Vagina (tissue), 2 donors: ENCODE data around the gene SNX9. TPM values are rescaled to one million over a fixed set of nuclear protein-coding genes. Genes with fewer than 3 reads are reported as not detected.

ENCODE experiments used
- DNase-seq, 2 donors: peaks; one replicate each; pipeline ENCODE4 v3.0.0-alpha.2; 2017; ENCODE audit errors: extremely low spot score in 2 of 2
- H3K27ac ChIP-seq: fragments of 200-600 bp; sonication (generic); one replicate; pipeline ENCODE4 v1.5.1; 2019
- H3K27me3 ChIP-seq: fragments of 200-600 bp; sonication (generic); one replicate; pipeline ENCODE4 v1.5.1; 2019
- H3K36me3 ChIP-seq, 2 donors: fragments of 200-600 bp; sonication (generic); one replicate each; pipeline ENCODE4 v1.5.1; 2017 to 2019
- H3K4me1 ChIP-seq: fragments of 200-600 bp; sonication (generic); one replicate; pipeline ENCODE4 v1.5.1; 2019
- H3K4me3 ChIP-seq, 2 donors: fragments of 200-600 bp; sonication (generic); 1 replicate in 1 of 2; 2 replicates in 1 of 2; pipeline ENCODE4 v1.5.1; 2016 to 2019
- H3K9me3 ChIP-seq: fragments of 200-600 bp; sonication (generic); one replicate; pipeline ENCODE4 v1.5.1; 2019
- POLR2A ChIP-seq, 2 donors: fragments of 450-650 bp; IDR thresholded peaks; one replicate each; pipeline ENCODE4 v1.6.1; 2017; ENCODE audit warnings: antibody characterized with exemption in 2 of 2, mild to moderate bottlenecking in 2 of 2, moderate library complexity in 2 of 2
- POLR2AphosphoS5 ChIP-seq, 2 donors: sonication (generic); formaldehyde crosslinking; IDR thresholded peaks; one replicate each; pipeline ENCODE4 v1.9.0; 2017; ENCODE audit warnings: antibody characterized with exemption in 2 of 2, mild to moderate bottlenecking in 2 of 2, low read depth in 1 of 2; ENCODE audit not compliant: insufficient read depth in 1 of 2
- intact Hi-C: fragments of 100-400 bp; cut with DNase I; formaldehyde crosslinking; loops from one replicate; pipeline ENCODE4 v1.15.1; 2023
- total RNA-seq: library from RNA; depleted of rRNA; stranded (reverse); fragments of >200 nt; gene quantifications from one replicate; pipeline ENCODE4 v1.2.3, GENCODE V29; 2016
- TF ChIP-seq, protein P1 (sequence below), 3 experiments: fragments of 450-650 bp in 2 of 3; fragments of 200-600 bp in 1 of 3; sonication (generic) in 1 of 3; IDR thresholded peaks; one replicate each; pipeline ENCODE4 v1.5.1; 2017 to 2019; ENCODE audit warnings: antibody characterized with exemption in 3 of 3, mild to moderate bottlenecking in 2 of 3, moderate library complexity in 2 of 3

SNX9 gene
- total RNA-seq, 1 donor from 2014 or later = 61.4 TPM

DNA sequence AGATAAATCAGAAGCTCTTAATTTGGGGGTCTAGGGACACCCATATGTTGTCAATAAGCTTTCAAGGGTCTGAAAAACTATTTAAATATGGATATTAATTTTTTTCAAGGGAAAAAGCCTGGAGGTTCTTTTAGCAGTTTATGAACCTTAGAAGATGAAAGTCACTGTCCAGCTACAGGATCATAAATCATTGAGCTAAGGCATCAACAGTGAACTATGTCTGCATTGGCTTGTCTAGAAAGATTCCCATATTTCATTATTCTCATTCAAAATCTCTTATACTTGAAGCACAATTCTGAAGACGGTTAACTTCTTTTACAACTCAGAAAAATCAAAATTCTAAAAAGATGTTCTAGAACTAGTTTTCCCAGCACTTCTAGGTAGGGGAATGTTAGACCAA lies 34.9 kb upstream of the SNX9 start:
- no peaks in the 10 kb centered on the region for H3K36me3 ChIP-seq
- TF ChIP-seq POLR2AphosphoS5 (IDR thresholded peaks at IDR 0.05; ENCODE audit: insufficient read depth in 1 of 2, low read depth in 1 of 2) (no peak), POLR2A (IDR thresholded peaks at IDR 0.05) (no peak)
- TF ChIP-seq, protein P1, sequence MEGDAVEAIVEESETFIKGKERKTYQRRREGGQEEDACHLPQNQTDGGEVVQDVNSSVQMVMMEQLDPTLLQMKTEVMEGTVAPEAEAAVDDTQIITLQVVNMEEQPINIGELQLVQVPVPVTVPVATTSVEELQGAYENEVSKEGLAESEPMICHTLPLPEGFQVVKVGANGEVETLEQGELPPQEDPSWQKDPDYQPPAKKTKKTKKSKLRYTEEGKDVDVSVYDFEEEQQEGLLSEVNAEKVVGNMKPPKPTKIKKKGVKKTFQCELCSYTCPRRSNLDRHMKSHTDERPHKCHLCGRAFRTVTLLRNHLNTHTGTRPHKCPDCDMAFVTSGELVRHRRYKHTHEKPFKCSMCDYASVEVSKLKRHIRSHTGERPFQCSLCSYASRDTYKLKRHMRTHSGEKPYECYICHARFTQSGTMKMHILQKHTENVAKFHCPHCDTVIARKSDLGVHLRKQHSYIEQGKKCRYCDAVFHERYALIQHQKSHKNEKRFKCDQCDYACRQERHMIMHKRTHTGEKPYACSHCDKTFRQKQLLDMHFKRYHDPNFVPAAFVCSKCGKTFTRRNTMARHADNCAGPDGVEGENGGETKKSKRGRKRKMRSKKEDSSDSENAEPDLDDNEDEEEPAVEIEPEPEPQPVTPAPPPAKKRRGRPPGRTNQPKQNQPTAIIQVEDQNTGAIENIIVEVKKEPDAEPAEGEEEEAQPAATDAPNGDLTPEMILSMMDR (IDR thresholded peaks at IDR 0.05) = no peak
- no peak overlapping the region for H3K4me3 ChIP-seq
- H3K27ac ChIP-seq = no peak overlapping the region
- H3K4me1 ChIP-seq = peaks cover 7% of the 10 kb centered on the region
- no peaks in the 10 kb centered on the region for H3K9me3 ChIP-seq
- intact Hi-C loops = no loop called here
- no peak for DNase-seq
- no peaks in the 10 kb centered on the region for H3K27me3 ChIP-seq

DNA sequence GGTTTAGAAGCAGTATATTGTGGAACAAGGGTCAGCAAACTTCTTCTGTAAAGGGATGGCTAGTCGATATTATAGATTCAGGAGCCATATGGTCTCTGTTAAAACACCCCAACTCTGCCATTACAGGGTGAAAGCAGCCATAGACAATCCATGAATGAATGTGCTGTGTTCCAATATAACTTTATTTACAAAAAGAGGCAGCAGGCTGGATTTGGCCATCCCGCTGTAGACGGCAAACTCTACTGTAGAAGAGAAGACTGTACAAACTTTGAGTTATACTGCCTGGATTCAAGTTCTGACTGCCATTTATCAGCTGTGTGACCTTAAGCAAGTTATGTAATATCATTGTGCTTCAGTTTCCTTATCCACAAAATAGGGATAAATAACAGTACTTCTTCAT lies 33.7 kb upstream of the SNX9 start:
- intact Hi-C loops = no loop called here
- no peaks in the 10 kb centered on the region for H3K27me3 ChIP-seq
- no peak overlapping the region for H3K4me3 ChIP-seq
- peaks cover 7% of the 10 kb centered on the region for H3K4me1 ChIP-seq
- H3K9me3 ChIP-seq = no peaks in the 10 kb centered on the region
- no peak overlapping the region for H3K27ac ChIP-seq
- TF ChIP-seq POLR2A (IDR thresholded peaks at IDR 0.05) (no peak), POLR2AphosphoS5 (IDR thresholded peaks at IDR 0.05; ENCODE audit: insufficient read depth in 1 of 2, low read depth in 1 of 2) (no peak)
- TF ChIP-seq, protein P1 (IDR thresholded peaks at IDR 0.05) = no peak
- H3K36me3 ChIP-seq = no peaks in the 10 kb centered on the region
- no peak for DNase-seq

DNA sequence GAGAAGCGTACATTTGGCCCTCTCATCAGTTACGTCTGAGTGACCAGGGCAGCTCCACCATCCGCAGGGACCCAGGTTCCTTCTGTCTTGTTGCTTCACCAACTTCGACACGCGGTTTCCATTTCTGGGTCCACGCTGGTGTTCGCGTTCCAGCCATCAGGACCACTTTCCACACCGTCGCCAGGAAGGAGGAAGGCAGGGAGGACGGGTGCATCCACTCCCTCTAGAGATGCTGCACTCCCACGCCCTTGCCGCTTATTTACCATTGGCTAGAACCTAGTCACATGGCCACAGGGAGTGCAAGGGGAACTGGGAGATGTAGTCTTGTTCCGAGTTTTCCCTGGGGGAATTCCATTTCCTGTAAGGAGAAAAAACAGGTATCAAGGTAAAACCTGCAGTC lies 33.2 kb upstream of the SNX9 start:
- DNase-seq = no peak
- Histone ChIP-seq H3K27me3 (no peaks in the 10 kb centered on the region), H3K4me3 (no peak overlapping the region), H3K9me3 (no peaks in the 10 kb centered on the region), H3K27ac (no peak overlapping the region), H3K36me3 (no peaks in the 10 kb centered on the region), H3K4me1 (peaks cover 7% of the 10 kb centered on the region)
- intact Hi-C loops = no loop called here
- TF ChIP-seq, protein P1 (IDR thresholded peaks at IDR 0.05) = no peak
- TF ChIP-seq POLR2A (IDR thresholded peaks at IDR 0.05) (no peak), POLR2AphosphoS5 (IDR thresholded peaks at IDR 0.05; ENCODE audit: insufficient read depth in 1 of 2, low read depth in 1 of 2) (no peak)

DNA sequence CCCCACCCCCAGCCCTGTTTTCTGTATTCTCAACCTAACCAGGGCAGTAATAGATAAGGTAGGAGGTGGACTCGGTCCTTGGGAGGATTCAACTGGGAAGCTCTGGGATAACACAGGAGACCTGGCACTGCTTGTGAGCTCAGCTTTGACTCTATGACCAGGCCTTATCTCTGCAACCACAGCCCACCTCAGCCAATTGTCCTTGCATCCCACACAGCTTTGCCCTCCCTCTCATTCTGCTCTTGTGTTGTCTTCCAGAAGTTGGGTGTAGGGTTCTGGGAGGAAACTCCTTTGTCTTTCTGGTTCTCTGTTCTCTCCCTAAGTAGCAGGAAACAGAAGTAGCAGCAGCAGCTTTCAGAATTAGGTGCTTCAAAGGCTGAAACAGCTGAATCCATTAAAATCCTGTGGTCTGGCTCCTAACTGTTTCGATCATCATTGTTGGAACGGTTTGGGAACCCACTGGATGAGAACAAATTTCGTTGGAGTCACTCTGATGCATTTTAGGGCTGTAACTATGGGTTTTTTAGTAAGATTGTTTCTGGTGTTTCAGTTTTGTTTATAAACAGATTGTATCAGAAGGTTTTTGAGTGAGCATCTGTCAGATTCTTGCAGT lies 32.4 kb upstream of the SNX9 start:
- Histone ChIP-seq H3K4me3 (no peak overlapping the region), H3K27me3 (no peaks in the 10 kb centered on the region), H3K9me3 (no peaks in the 10 kb centered on the region), H3K36me3 (no peaks in the 10 kb centered on the region), H3K4me1 (peaks cover 7% of the 10 kb centered on the region), H3K27ac (peak overlapping the region; percentile 15)
- TF ChIP-seq, protein P1 (IDR thresholded peaks at IDR 0.05) = no peak
- TF ChIP-seq POLR2A (IDR thresholded peaks at IDR 0.05) (no peak), POLR2AphosphoS5 (IDR thresholded peaks at IDR 0.05; ENCODE audit: insufficient read depth in 1 of 2, low read depth in 1 of 2) (no peak)
- intact Hi-C loops = no loop called here
- DNase-seq = no peak

DNA sequence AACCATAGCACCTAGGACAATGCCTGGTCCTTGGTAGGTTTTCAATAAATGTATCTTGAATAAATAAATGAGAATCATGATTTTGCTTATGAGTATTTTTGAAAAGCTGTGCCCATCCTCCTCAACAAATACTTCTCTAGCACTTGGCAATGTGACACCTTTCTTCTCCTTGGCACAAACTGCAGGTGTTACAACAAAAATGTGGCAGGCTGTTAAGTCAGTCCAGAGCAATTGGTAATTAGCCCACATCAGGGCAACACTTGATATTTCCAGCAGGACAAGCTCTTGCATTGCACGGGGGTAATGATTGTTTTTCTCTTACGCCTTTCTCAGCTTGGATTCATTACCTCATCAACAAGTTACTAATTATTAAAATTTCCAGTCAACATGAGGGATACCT lies 31.6 kb upstream of the SNX9 start:
- no peak overlapping the region for H3K4me3 ChIP-seq
- no peaks in the 10 kb centered on the region for H3K27me3 ChIP-seq
- DNase-seq = no peak
- no peaks in the 10 kb centered on the region for H3K36me3 ChIP-seq
- TF ChIP-seq POLR2A (IDR thresholded peaks at IDR 0.05) = no peak
- TF ChIP-seq, protein P1 (IDR thresholded peaks at IDR 0.05) = no peak
- TF ChIP-seq POLR2AphosphoS5 (IDR thresholded peaks at IDR 0.05; ENCODE audit: insufficient read depth in 1 of 2, low read depth in 1 of 2) = no peak
- intact Hi-C loops = no loop called here
- H3K4me1 ChIP-seq = peaks cover 7% of the 10 kb centered on the region
- H3K27ac ChIP-seq = no peak overlapping the region
- H3K9me3 ChIP-seq = no peaks in the 10 kb centered on the region
